GM21576 (cell line): ENCODE results near the gene GRID2.

Source experiments
- ATAC-seq: cut with Tn5 transposase; IDR thresholded peaks from one replicate; pipeline ENCODE4 v1.9.1; 2021; ENCODE audit warnings: mild to moderate bottlenecking, moderate library complexity; ENCODE audit not compliant: unreplicated experiment

Gene GRID2

GRCh38 chr4:93053140-93053539 is 749.4 kb downstream of the GRID2 start:
- no peak for ATAC-seq

GRCh38 chr4:93061826-93062225 is 758.1 kb downstream of the GRID2 start:
- ATAC-seq: no peak

- no peak for ATAC-seq
These were observed 759.6 kb downstream of the GRID2 start for GRCh38 chr4:93063325-93063724.

- no peak for ATAC-seq
These were observed 762.0 kb downstream of the GRID2 start for GRCh38 chr4:93065790-93066189.

- ATAC-seq: no peak
These were observed 763.0 kb downstream of the GRID2 start for GRCh38 chr4:93066749-93067148.

GRCh38 chr4:93072292-93072691 is 768.5 kb downstream of the GRID2 start:
- no peak for ATAC-seq

- ATAC-seq: no peak
These were observed 776.5 kb downstream of the GRID2 start for GRCh38 chr4:93080316-93080715.

- ATAC-seq: no peak
These were observed 781.0 kb downstream of the GRID2 start for GRCh38 chr4:93084599-93085305.

- no peak for ATAC-seq
These were observed 782.6 kb downstream of the GRID2 start for GRCh38 chr4:93086356-93086755.

GRCh38 chr4:93092765-93093164 is 789.0 kb downstream of the GRID2 start:
- ATAC-seq: no peak

GRCh38 chr4:93103042-93103441 is 799.3 kb downstream of the GRID2 start:
- no peak for ATAC-seq

GRCh38 chr4:93116624-93117023 is 812.9 kb downstream of the GRID2 start:
- ATAC-seq: no peak

GRCh38 chr4:93127489-93127888 is 823.7 kb downstream of the GRID2 start:
- no peak for ATAC-seq

- no peak for ATAC-seq
These were observed 828.9 kb downstream of the GRID2 start for GRCh38 chr4:93132631-93133030.

- no peak for ATAC-seq
These were observed 835.4 kb downstream of the GRID2 start for GRCh38 chr4:93139118-93139517.

- ATAC-seq: no peak
These were observed 840.1 kb downstream of the GRID2 start for GRCh38 chr4:93143902-93144301.

- no peak for ATAC-seq
These were observed 840.9 kb downstream of the GRID2 start for GRCh38 chr4:93144644-93145043.

- ATAC-seq: no peak
These were observed 843.9 kb downstream of the GRID2 start for GRCh38 chr4:93147524-93148212.

GRCh38 chr4:93152491-93152890 is 848.7 kb downstream of the GRID2 start:
- no peak for ATAC-seq

- no peak for ATAC-seq
These were observed 854.2 kb downstream of the GRID2 start for GRCh38 chr4:93157986-93158385.

GRCh38 chr4:93168053-93168452 is 864.3 kb downstream of the GRID2 start:
- no peak for ATAC-seq

- no peak for ATAC-seq
These were observed 866.2 kb downstream of the GRID2 start for GRCh38 chr4:93169966-93170365.

GRCh38 chr4:93174598-93174997 is 870.8 kb downstream of the GRID2 start:
- no peak for ATAC-seq
